NCI-H345 treated with DMSO at 0.1 percent for 48 hours (cell line): Measurements from ENCODE around the gene TMEM128.
"Not testable (repeated sequence)": the region's sequence is repeated elsewhere in the genome, so short reads cannot be mapped to it uniquely, and the experiment has no call there.

Experiments used
- DNase-seq: peaks from one replicate; lab custom pipeline; 2025; ENCODE audit not compliant: unreplicated experiment; lab: John Stamatoyannopoulos, UW

The TMEM128 gene

GRCh38 chr4:4195354-4195753, 52.7 kb downstream of the TMEM128 start:
- no peak for DNase-seq

- not testable (repeated sequence) for DNase-seq
Measured at GRCh38 chr4:4188557-4188956, 59.5 kb downstream of the TMEM128 start.
